Activated naive CD4-positive, alpha-beta T cell treated with anti-CD3 and anti-CD28 coated beads, Interleukin-2, amount 50 U/mL, for 16 hours (primary cell): ENCODE data around the gene SPRED2.

ENCODE experiments used
- DNase-seq: peaks from one replicate; pipeline ENCODE4 v3.0.0-alpha.2; 2020

Gene SPRED2

DNA sequence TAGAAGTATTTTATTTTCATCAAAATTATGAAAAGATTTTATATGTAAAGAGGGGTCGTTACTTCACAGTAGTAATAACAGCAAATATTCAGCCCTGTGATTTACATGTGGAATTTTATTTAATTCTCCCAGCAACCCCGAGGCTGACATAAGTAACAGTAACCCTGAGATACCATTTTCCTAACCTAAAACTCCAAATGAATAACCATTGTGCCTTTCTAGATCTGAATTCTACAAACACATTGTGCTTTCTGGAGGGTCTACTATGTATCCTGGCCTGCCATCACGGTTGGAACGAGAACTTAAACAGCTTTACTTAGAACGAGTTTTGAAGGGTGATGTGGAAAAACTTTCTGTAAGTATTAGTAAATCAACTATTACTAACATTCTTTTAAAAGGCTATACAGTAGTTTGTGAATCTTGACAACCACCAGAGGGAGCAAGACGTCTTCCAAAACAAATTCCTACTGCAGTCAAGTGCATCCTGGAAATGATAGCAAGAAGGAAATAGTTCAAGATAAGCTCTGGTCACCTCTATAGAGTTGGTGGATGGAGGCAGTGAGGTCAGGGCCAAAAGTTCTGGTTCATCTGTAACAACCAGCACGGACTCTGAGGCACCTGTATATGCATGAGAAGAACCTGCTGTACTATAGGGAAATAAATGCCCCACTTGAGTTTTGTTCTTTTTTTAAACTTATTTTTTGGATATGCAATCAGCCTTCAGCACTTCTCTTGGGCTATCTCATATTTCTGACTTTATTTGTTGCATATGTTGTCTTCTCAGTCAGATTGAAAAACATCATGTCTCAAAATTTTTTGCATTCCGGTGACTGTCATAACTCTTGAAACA, 167.4 kb downstream of the SPRED2 start:
- DNase-seq, result no peak

GRCh38 chr2:65263986-65264385, 168.4 kb downstream of the SPRED2 start:
- no peak for DNase-seq

GRCh38 chr2:65263262-65263661, 169.1 kb downstream of the SPRED2 start:
- DNase-seq, result no peak

DNA sequence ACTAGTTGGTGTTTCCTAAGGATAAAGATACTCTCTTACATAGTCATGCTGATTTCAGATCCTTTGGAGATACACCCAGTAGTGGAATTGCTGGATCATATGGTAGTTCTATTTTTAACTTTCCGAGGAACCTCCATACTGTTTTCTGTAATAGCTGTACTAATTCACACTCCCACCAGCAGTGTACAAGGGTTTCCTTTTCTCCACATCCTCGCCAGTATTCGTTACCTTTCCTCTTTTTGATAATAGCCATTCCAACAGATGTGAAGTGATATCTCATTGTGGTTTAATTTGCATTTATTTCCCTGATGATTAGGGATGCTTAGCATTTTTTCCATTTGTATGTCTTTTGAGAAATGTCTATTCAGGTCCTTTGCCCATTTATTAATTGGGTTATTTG, 170.7 kb downstream of the SPRED2 start:
- no peak for DNase-seq
